HL-60/S4 treated with retinoic acid at 250 ng/mL for 4 days and 3 days (cell line): ENCODE data around the gene REEP3.

Experiments
- in situ Hi-C: fragments of 300-500 bp; cut with MboI; formaldehyde crosslinking; loops from 2 replicates; pipeline ENCODE4 v1.7.0; 2022; ENCODE audit warnings: low sequenced_read_pairs

REEP3 gene

GRCh38 chr10:63505562-63505961, 15.6 kb upstream of the REEP3 start:
- in situ Hi-C loops: no loop called here

DNA sequence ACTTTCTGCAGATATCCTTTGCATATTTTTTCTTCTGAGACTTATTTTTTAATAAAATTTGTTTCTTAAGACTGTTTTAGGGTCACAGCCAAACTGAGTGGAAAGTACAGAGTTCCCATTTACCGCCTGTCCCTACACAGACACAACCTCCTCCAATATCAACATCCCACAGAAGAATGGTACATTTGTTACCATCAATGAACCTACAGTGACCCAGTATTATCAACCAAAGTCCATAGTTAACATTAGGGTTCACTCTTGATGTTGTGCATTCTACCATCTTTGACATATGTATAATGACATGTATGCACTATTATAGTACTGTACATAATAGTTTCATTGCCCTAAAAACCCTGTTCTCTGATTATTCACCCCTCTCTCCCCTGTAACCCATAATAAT, 14.6 kb upstream of the REEP3 start:
- in situ Hi-C loops: no loop called here

GRCh38 chr10:63515002-63515763, 6.0 kb upstream of the REEP3 start:
- in situ Hi-C loops: no loop called here

GRCh38 chr10:63516207-63516606, 5.0 kb upstream of the REEP3 start:
- in situ Hi-C loops: no loop called here

- in situ Hi-C loops: no loop called here
Observed at GRCh38 chr10:63518690-63519288, 2.4 kb upstream of the REEP3 start.

GRCh38 chr10:63521416-63522276, 445 bp downstream of the REEP3 start:
- in situ Hi-C loops: no loop called here

DNA sequence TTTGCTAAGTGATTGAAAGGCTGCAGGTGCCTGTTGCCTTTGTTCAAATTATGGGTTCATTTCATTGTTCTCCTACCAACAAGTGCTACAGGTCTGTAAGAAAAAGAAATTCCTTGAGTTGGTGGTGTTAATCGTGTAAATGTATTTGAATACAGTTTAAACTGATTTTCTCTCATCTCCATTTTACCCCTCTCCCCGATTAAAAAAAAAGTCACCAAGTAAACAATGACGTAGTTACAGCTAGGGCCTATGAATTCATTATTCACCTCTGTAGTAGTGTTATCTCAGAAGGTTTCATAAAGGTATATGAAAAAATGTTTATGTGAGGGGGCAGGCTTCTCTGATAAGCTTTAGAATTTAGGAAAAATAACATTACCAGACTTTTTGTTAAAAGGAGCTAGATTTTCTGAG, 1.1 kb downstream of the REEP3 start:
- in situ Hi-C loops: no loop called here

DNA sequence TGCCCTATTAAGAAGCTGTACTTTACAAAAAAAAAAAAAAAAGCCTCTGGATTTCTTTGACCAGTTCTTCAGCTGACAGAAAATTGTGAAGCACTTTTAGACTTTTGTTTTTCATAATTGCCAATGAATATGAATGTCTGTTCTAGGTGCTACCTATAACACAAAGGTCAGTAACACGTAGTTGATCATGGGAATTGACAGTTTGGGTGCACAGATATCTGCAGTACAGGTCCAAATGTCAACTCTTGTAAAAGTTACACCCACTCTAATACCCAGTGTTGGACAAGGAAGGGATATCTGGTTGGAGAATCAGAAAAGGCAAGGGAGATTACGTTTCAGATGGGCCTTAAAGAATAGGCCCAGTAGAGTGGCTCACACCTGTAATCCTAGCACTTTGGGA, 1.8 kb downstream of the REEP3 start:
- in situ Hi-C loops: no loop called here

GRCh38 chr10:63525021-63525420, 3.8 kb downstream of the REEP3 start:
- in situ Hi-C loops: no loop called here

- in situ Hi-C loops: no loop called here
Observed at GRCh38 chr10:63527401-63527800, 6.2 kb downstream of the REEP3 start.

- in situ Hi-C loops: no loop called here
Observed at GRCh38 chr10:63528084-63528744, 7.0 kb downstream of the REEP3 start.

GRCh38 chr10:63530409-63530808, 9.2 kb downstream of the REEP3 start:
- in situ Hi-C loops: no loop called here

DNA sequence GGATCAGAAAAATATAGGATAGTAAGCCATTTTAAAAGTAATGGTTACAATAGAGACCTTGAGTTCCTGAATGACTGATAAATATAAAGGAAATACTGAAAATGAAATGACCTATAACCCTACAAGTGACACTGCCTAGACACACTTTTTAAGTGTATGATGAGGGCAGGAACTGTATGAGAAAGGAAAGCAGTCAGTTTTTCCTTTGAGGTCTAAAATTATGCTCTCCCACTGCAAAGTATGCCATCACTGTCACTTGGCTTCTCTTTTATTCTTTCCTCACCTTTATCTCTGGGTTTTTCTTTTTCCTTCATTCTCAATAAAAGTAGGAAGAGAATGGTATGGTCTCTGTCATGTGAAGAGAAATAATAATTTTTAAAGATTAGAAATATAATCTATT, 13.5 kb downstream of the REEP3 start:
- in situ Hi-C loops: no loop called here

DNA sequence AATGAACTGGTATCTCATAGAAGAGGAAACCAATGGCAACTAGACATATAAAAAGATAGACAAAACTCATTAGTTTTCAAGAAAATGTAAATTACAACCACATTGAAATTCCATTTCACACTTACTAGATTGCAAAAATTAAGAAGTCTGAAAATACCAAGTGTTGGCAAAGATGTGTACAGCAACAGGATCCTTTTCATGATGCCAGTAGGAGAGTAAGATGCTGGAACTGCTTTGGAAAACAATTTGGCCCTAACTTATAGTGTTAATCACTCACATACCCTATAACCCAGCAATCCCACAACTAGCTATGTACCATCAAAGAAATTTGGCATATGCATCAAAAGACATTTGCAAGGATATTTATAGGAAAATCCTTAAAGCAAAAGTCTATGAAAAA, 15.5 kb downstream of the REEP3 start:
- in situ Hi-C loops: no loop called here

GRCh38 chr10:63537536-63537935, 16.3 kb downstream of the REEP3 start:
- in situ Hi-C loops: no loop called here

- in situ Hi-C loops: no loop called here
Observed at GRCh38 chr10:63539377-63539776, 18.2 kb downstream of the REEP3 start.

DNA sequence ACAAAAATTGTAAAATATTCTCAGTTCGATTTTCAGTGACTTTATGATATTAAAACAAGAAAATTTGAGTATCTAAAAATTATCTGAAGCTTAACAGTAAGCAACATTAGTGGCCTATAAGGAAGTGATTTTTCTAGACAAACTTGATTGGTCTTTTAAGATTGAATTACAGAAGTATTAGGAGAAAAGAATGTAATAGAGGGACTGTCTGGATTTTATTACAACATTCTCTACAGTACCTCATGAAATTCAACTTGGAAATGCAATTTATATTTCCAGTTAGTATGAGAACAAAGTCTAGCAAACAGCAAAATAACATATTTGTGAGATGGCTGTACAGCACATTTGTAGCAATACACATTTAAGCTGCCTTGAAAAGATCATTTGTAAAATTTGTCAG, 18.8 kb downstream of the REEP3 start:
- in situ Hi-C loops: no loop called here

DNA sequence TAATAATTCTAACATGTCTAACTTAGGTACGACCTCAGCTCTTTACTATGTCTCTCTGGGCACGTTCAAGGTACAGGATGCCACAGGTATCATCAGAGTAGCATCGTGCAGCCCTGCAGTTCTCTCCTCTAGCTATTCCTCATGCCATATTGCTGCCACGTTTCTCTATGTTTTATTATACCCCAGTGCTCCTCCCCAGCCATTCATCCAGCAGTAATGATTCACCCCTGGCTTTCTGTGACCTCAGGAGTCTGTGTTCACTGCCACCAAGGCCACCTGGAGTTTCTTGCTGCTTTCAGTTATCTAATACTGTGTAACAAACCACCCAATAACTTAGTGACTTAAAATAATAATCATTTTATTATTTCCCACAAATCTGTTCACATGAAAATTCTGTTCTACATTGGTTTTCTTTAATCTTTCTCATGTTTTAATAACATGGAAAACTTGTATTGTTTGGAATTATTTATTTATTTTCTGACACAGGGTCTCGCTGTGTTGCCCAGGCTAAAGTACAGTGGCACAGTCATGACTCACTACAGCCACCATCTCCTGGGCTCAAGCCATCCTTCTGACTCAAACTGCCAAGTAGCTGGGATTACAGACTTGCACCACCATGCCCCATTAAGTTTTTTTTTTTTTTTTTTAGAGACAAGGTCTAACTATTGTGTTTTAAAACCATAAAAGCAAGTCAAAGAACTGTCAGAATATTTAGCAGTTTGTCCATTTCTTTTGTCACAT, 21.8 kb downstream of the REEP3 start:
- in situ Hi-C loops: no loop called here

DNA sequence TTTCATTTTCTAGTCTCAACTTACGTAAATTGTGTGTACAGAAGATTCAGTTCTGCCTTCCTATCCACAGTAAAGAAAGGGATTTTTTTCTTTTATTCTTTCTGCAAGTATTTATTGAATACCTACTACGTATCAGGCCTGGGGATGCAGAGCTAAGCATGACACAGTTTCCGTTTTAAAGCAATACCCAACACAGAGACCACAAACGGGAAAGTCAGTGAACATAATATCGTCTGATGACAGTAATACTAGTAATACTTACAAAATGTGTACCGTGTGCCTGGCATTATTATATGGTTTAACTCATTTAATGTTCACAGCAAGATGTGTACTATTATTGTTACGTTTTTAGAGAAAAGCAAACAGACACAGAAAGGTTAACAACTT, 22.4 kb downstream of the REEP3 start:
- in situ Hi-C loops: no loop called here

- in situ Hi-C loops: no loop called here
Observed at GRCh38 chr10:63544418-63544817, 23.2 kb downstream of the REEP3 start.
